ENCODE data around the gene ATRNL1. TPM values are rescaled to one million over a fixed set of nuclear protein-coding genes. Genes with fewer than 3 reads are reported as not detected.

Gene ATRNL1
- polyA plus RNA-seq, 2 of the 4 experiments (the other 2 are of a cell fraction), result 0.13 to 0.34 TPM

DNA sequence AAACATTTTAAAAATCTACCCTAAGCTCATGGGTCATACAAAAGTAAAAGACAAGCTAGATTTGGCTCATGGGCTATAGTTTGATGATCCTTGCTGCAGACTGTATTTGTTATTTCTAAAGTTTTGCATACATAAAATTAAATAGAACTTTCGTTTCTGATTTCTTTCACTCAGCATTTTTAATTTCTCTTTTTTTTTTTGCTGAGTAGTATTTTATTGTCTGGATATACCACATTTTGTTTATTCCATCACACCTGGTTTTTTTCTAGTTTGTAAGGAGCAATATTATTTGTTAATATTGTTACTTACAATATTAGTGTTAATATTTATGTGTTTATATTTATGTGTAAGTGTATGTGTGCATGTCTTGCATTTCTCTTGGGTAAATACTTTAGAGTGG is 291.5 kb downstream of the ATRNL1 start:
- no peaks in the 10 kb centered on the region for H3K9me3 ChIP-seq
- CTCF ChIA-PET, result no interaction called here
- POLR2A ChIA-PET, result no interaction called here
- H3K27ac ChIP-seq, result no peak overlapping the region
- no peak overlapping the region for H3K4me3 ChIP-seq
- no peak overlapping the region for H3K4me2 ChIP-seq
- ATAC-seq (no peak), DNase-seq (ENCODE audit: low read depth in 1 of 2, low spot score in 1 of 2) (no peak), FAIRE-seq (no peak)
- 0% methylated on average over 1 of the region's 1 CpG for WGBS (ENCODE audit: missing lambda C conversion rate)
- no peaks in the 10 kb centered on the region for H3K4me1 ChIP-seq
- TF ChIP-seq MAFK (IDR thresholded peaks at IDR 0.05; ENCODE audit: partially characterized antibody), result peak; percentile 44
- TF ChIP-seq REST (IDR thresholded peaks at IDR 0.05), result no peak
- no peak for TF ChIP-seq ATOH8 (CRISPR knock-in tag; IDR thresholded peaks at IDR 0.05; ENCODE audit: low read depth)
- no peak for TF ChIP-seq NFE2L2 (conservative IDR thresholded peaks at IDR 0.05; ENCODE audit: low read length)
- TF ChIP-seq EP300 (IDR thresholded peaks at IDR 0.05), result no peak
- TF ChIP-seq CHD2 (IDR thresholded peaks at IDR 0.05; ENCODE audit: low read length, partially characterized antibody), result no peak
- TF ChIP-seq GATA3 (IDR thresholded peaks at IDR 0.05; ENCODE audit: borderline replicate concordance), result no peak

DNA sequence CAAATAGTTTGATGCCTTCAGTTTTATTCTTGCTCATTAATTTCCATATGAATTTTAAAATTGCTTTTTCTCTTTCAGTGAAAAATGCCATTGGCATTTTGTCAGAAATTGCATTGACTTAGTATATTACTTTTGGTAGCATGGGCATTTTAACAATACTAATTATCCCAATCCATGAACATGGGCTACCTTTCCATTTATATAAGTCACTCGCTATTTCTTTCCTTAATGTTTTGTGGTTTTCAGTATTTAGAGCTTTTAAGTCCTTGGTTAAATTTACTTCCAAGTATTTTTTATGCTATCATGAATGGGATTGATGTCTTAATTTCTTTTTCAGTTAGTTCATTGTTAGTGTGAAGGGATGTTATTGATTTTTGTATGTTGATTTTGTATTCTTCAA is 297.4 kb downstream of the ATRNL1 start:
- Histone ChIP-seq H3K4me3 (no peak overlapping the region), H3K9me3 (no peaks in the 10 kb centered on the region), H3K4me2 (no peak overlapping the region), H3K27ac (no peak overlapping the region), H3K4me1 (no peaks in the 10 kb centered on the region)
- 6% methylated on average over 1 of the region's 1 CpG for WGBS (ENCODE audit: missing lambda C conversion rate)
- ChIA-PET CTCF (no interaction called here), POLR2A (no interaction called here)
- ATAC-seq, result no peak
- FAIRE-seq, result no peak
- DNase-seq (ENCODE audit: low read depth in 1 of 2, low spot score in 1 of 2), result no peak
- TF ChIP-seq FOXS1 (CRISPR knock-in tag; IDR thresholded peaks at IDR 0.05), result no peak
- no peak for TF ChIP-seq HES2 (IDR thresholded peaks at IDR 0.05)
- no peak for TF ChIP-seq EP300 (IDR thresholded peaks at IDR 0.05)
- TF ChIP-seq, protein P1, sequence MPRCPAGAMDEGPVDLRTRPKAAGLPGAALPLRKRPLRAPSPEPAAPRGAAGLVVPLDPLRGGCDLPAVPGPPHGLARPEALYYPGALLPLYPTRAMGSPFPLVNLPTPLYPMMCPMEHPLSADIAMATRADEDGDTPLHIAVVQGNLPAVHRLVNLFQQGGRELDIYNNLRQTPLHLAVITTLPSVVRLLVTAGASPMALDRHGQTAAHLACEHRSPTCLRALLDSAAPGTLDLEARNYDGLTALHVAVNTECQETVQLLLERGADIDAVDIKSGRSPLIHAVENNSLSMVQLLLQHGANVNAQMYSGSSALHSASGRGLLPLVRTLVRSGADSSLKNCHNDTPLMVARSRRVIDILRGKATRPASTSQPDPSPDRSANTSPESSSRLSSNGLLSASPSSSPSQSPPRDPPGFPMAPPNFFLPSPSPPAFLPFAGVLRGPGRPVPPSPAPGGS (IDR thresholded peaks at IDR 0.05), result no peak
- no peak for TF ChIP-seq HEYL (CRISPR knock-in tag; IDR thresholded peaks at IDR 0.05)
- TF ChIP-seq ELK1 (IDR thresholded peaks at IDR 0.05; ENCODE audit: low read depth, low read length), result no peak
- no peak for TF ChIP-seq GATA3 (IDR thresholded peaks at IDR 0.05; ENCODE audit: borderline replicate concordance)
- TF ChIP-seq NFE2L2 (conservative IDR thresholded peaks at IDR 0.05; ENCODE audit: low read length), result no peak

- no peak for FAIRE-seq
These were observed 304.9 kb downstream of the ATRNL1 start for GRCh38 chr10:115398026-115398425.

More at GRCh38 chr10:115398026-115398425, 304.9 kb downstream of the ATRNL1 start:
- WGBS (ENCODE audit: missing lambda C conversion rate), result 13% methylated on average over 2 of the region's 2 CpGs
- DNase-seq (ENCODE audit: low read depth in 1 of 2, low spot score in 1 of 2) (no peak), ATAC-seq (no peak)
- ChIA-PET CTCF (no interaction called here), POLR2A (no interaction called here)
- Histone ChIP-seq H3K4me3 (no peak overlapping the region), H3K9me3 (no peaks in the 10 kb centered on the region), H3K4me1 (no peaks in the 10 kb centered on the region), H3K27ac (no peak overlapping the region), H3K4me2 (no peak overlapping the region)
- no peak for TF ChIP-seq NR3C1 (IDR thresholded peaks at IDR 0.05)
- TF ChIP-seq TFCP2L1 (CRISPR knock-in tag; IDR thresholded peaks at IDR 0.05), result no peak
- TF ChIP-seq ZSCAN20 (CRISPR knock-in tag; IDR thresholded peaks at IDR 0.05), result no peak
- TF ChIP-seq MAZ (IDR thresholded peaks at IDR 0.05; ENCODE audit: borderline replicate concordance, low read depth, low read length), result no peak
- TF ChIP-seq JUN (IDR thresholded peaks at IDR 0.05), result no peak
- no peak for TF ChIP-seq USF2 (IDR thresholded peaks at IDR 0.05)
- no peak for TF ChIP-seq EHF (CRISPR knock-in tag; IDR thresholded peaks at IDR 0.05)
- TF ChIP-seq SMC3 (IDR thresholded peaks at IDR 0.05), result no peak
- no peak for TF ChIP-seq MAFK (IDR thresholded peaks at IDR 0.05; ENCODE audit: partially characterized antibody)
- TF ChIP-seq CHD2 (IDR thresholded peaks at IDR 0.05; ENCODE audit: low read length, partially characterized antibody), result no peak
- TF ChIP-seq, protein P2, sequence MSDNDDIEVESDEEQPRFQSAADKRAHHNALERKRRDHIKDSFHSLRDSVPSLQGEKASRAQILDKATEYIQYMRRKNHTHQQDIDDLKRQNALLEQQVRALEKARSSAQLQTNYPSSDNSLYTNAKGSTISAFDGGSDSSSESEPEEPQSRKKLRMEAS (IDR thresholded peaks at IDR 0.05), result no peak
- no peak for TF ChIP-seq RNF2 (IDR thresholded peaks at IDR 0.05; ENCODE audit: borderline replicate concordance, low read depth)

All from A549 (cell line).